ENCODE data around the gene TCERG1L.

The TCERG1L gene

DNA sequence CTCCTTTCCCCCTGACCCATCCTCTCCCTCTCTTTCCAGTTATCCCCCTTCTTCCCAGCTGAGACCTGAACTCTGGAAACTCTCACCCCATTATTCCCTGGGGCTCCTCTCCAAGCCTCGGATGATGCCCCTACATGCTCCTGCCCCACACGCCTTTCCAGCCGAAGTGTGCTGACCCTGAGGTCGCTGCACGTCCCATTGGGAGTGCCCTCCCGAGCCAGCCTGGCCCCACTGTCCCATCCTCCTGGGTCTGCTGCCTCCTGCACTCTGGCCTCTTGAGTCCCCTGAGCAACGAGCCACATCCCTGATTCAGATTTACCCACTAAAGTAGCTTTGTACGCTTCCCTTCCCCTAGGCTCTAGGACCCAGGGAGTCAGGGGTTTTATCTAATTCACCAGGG lies 87.4 kb downstream of the TCERG1L start:
- TF ChIP-seq GATA3 (IDR thresholded peaks at IDR 0.05; ENCODE audit: low read depth, low read length) (no peak), GATA2 (IDR thresholded peaks at IDR 0.05; ENCODE audit: low read depth, low read length) (no peak)

DNA sequence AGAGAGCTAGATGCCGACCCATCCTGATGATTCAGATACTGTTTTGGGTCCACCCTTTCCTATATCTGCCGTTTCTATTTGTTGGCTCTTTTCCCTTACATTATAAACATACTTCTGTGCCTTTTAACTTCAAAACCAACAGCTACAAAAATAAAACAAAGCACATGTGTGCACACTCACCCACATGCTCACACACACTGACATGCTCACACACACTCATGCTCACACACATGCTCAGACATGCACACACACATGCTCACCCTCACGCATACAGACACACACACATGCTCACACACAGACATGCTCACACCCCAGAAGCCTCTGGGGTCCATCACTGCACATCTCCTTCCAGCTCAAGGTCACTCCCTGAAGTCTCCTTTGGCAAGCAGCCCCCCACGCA lies 88.1 kb downstream of the TCERG1L start:
- TF ChIP-seq GATA2 (IDR thresholded peaks at IDR 0.05; ENCODE audit: low read depth, low read length) (no peak), GATA3 (IDR thresholded peaks at IDR 0.05; ENCODE audit: low read depth, low read length) (no peak)

DNA sequence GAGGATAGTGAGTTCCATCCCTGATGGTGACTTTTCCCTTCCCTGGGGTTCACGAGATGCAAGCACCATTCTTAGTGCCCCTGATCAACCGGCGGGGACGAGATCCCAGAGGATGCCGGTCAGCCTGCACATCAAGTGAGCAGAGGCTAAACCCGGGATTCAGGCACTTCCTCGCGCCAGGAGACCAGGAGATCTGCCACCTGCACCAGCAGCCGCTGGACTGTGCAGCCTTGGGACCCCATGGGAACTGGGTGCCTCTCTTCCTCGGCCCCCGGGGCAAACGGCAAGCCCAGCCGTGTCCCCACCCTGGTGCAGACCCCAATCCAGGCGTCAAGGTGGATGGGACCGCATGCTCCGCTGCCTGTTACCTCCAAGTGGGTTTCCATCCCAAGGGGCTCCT lies 88.5 kb downstream of the TCERG1L start:
- TF ChIP-seq GATA3 (IDR thresholded peaks at IDR 0.05; ENCODE audit: low read depth, low read length) (no peak), GATA2 (IDR thresholded peaks at IDR 0.05; ENCODE audit: low read depth, low read length) (no peak)

DNA sequence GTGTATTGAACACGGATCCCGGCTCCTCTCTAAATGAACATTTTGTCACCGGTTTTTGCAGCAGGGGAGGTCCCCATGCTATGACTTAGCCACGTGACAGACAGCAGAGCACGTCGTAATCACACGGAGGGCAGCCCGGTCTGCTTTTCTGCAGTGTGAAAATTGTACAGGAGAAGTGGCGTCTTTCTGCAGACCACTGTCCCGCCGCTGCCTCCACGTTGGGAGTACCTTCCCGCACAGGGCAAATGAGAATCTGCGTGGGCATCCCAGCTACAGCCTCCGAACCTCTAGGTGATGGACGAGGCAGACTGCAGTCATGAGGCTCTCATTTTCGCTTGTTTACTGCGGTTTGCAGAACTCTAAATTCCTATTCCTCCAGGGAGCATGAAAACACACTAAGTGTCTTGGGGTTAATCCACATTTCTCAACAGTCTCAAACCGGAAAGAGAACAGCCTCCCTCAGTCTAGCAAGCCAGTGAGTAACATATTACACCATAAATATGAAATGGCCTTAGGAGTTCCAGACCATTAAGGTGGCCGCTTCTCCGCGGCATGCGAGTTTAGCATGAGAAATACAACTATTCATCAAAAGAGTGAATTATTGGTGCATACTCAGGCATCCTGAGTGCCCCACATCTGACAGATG lies 89.8 kb downstream of the TCERG1L start:
- no peak for TF ChIP-seq GATA3 (IDR thresholded peaks at IDR 0.05; ENCODE audit: low read depth, low read length)
- no peak for TF ChIP-seq GATA2 (IDR thresholded peaks at IDR 0.05; ENCODE audit: low read depth, low read length)

DNA sequence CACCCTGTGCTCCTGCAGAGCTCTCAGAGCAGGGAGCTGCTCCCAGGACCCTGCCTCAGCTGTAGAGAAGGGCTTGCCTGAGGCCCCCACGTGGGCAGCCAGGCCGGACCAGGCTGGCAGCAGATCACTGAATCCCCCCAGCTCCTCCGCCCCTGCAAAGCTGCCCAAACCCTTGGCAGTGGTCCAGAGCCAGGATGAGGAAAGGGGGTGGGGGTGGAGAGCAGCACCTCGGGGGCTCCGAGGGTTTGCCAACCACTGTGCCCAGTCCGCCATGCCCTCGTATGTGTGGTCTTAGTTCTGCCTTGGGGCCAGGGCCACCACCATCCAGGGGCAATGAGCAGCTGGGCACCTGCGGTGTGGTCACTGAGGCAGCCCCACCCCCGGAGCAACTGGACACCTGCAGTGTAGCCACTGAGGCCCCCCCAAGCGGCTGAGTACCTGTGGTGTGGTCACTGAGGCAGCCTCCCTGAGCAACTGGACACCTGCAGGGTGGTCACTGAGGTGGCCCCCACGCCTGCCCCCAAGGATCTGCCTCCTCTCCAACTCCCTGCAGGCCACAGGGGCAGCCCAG lies 90.8 kb downstream of the TCERG1L start:
- no peak for TF ChIP-seq GATA2 (IDR thresholded peaks at IDR 0.05; ENCODE audit: low read depth, low read length)
- TF ChIP-seq GATA3 (IDR thresholded peaks at IDR 0.05; ENCODE audit: low read depth, low read length) = no peak

DNA sequence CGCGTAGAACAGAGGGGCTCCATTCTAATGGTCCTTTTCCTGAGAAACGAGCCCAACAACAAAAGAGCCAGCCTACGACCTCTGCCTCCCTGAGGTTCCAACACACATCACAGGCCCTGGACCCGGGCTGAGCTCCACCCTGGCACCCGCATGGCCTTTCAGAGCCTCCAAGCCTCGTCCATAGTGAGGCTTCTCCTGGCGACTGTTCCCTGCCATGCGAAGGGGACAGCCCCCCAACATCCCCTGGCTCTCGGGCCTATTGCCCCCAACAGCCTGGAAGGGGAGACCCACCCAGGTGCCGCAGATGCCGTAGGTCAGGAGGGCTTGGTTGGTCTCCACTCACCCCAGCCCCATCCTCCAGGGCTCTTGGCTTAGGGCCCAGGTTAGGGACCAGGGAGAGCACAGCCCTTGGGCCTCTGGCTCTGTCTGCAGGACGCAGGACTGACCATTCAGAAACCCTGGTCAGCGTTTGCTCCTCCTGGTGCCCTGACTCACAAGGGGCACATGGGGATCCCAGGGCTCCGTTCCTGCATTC lies 91.5 kb downstream of the TCERG1L start:
- TF ChIP-seq GATA3 (IDR thresholded peaks at IDR 0.05; ENCODE audit: low read depth, low read length) = no peak
- TF ChIP-seq GATA2 (IDR thresholded peaks at IDR 0.05; ENCODE audit: low read depth, low read length) = no peak

DNA sequence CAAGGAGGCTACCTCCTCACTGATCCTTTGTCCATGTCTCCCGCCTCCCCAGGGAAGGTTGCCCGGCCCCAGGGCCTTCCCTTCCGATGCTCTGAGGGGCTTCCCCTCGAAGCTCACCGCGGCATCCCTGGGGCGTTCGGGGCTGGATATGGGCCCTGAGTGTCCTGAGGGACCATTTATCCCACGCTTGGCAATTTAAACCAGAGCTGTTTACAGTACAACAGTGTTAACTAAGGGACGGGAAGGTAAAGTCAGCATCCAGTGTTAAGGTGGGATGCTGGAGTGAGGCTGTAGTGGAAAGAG lies 92.0 kb downstream of the TCERG1L start:
- no peak for TF ChIP-seq GATA2 (IDR thresholded peaks at IDR 0.05; ENCODE audit: low read depth, low read length)
- no peak for TF ChIP-seq GATA3 (IDR thresholded peaks at IDR 0.05; ENCODE audit: low read depth, low read length)

DNA sequence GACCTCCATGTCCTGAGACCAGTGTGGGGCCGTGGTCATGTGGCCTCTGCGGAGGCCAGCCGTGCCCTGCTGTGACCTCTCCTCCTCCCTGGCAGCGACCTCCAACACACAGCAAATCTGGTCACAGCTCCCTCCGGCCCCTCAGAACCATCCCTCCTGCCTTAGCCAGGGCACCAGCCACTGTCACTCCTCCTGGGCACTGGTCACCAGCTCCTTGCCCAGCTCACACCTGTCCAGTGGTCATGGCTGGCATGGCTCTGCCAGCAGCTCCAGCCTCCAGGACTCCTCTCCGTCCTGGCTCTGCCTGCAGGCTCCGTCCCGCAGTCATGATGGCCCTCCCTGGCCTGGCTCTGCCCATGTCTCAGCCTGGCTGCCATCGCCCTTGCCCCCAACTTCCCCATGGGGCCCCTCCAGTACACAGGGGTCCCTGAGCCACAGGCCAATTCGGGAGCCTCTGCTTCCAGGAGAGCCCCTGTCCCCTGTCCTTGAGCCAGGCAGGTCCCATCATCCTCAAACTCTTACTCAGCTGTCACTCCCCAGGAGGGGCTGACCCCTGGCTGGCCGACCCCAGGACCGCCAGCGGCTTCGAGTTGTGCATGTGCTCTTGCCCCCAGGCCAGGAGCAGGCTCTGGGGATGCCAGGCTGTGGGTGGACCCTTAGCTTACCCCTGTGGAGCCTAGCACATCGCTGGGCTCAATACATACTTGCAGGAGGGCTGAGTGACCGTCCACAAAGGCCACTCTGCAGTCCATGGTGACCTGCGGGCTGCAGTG lies 92.5 kb downstream of the TCERG1L start:
- TF ChIP-seq GATA2 (IDR thresholded peaks at IDR 0.05; ENCODE audit: low read depth, low read length) (no peak), GATA3 (IDR thresholded peaks at IDR 0.05; ENCODE audit: low read depth, low read length) (no peak)

DNA sequence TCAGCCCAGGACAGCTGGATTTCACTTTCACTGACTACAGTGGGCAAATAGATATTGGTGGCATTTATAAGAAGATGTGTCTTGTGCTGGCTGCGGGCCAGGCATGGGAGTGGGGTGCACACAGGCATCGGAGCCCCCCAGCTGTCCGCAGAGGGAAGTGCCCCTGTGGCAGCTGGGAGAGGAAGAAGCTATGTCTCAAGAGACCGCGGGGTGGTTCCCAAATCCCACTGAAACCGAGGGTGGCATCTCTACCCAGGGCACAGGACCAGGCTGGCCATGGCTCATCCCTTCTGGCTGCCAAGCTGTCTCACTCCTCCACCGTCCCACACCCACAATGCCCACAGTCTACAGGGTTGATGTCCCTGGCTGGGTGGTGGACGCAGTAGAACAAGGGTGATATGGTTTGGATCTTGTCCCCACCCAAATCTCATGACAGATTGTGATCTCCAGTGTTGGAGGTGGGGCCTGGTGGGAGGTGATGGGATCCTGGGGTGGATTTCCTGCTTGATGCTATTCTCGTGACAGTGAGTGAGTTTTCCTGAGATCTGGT lies 94.8 kb downstream of the TCERG1L start:
- no peak for TF ChIP-seq GATA3 (IDR thresholded peaks at IDR 0.05; ENCODE audit: low read depth, low read length)
- TF ChIP-seq GATA2 (IDR thresholded peaks at IDR 0.05; ENCODE audit: low read depth, low read length) = no peak

DNA sequence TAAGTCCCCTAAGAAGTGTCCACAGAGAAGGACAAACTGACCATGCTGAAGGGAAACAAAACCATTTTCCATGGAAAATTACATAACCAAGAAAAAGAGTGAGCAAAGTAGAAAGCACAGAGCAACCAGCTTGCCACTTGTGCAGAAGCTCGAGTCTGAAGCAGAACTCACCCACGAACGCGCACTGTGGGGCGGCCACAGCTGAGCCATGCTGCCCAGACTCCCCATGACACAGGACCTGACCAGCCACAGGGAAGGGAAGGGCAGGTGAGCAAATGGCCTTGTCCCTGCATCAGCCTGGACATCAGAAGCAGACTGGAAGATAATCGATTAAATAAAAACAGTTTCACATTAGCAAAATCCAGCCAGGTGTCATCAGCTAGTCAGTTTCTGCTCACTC lies 95.7 kb downstream of the TCERG1L start:
- TF ChIP-seq GATA3 (IDR thresholded peaks at IDR 0.05; ENCODE audit: low read depth, low read length) = no peak
- no peak for TF ChIP-seq GATA2 (IDR thresholded peaks at IDR 0.05; ENCODE audit: low read depth, low read length)

DNA sequence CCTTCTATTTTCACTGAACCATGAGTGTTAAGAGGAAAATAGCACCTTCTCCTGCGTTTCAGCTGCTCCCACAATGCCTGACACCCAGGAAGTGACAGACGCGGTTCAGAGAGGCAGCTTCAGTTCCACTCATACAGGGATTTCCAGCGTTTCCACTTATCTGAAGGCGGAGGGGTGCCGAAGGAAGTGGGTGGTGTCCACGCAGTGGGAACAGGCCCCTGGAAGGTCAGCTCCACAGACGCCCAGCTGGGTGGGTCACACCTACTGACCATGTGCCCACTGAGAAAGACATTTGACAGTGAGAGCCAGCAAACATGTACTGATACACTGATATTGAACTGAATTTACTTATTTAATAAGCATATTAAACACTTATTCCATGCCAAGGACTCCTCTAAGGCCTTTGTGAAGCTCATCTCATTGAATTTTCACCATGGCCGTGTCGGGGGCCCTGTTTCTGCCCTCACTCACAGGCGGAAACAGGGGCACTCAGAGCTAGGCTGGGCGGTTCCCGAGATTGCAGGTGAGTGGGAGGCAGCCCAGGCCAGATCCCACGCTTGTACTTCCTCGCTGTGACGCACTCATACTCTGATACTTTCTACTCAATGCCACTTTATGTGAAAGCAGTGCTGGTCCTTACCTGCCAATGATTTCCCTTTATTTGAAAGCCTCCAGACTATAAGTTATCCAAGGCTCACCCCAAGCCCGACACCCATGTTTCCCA lies 96.8 kb downstream of the TCERG1L start:
- TF ChIP-seq GATA2 (IDR thresholded peaks at IDR 0.05; ENCODE audit: low read depth, low read length) (no peak), GATA3 (IDR thresholded peaks at IDR 0.05; ENCODE audit: low read depth, low read length) (no peak)

DNA sequence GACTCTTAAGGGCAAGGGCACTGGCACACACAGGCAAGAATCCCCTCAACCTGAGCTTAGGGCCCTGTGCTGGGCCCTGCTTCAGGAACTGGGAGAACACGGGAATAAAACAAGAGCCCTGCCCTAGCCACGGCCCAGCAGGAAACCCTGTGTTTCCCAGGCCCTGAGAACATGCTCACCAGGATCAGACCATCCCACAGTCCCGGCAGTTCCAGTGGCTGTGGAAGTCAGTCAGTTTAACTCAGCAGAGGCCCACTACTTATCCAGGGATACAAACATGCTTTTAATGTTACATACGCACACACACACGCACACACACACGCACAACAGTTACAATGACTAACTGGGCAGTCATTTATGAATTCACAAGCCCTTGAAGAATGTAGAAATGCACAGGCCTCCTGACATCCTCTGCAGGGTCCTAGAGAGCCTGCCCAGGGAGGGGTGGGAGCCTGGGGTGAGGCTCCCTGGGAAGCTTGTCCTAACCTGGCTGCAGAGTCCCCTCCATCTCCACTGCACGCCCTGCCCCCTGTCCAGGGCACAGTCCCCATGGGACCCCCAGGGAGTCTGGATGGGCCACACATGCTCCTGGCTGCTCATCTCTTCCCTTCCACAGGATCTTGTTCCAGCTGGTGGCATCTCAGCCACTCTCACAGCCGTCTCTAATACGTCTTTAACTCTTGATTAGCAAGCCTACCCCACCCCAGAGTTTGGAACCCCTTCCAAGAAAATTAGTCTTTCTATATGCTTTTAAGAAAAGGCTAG lies 97.6 kb downstream of the TCERG1L start:
- TF ChIP-seq GATA3 (IDR thresholded peaks at IDR 0.05; ENCODE audit: low read depth, low read length) (no peak), GATA2 (IDR thresholded peaks at IDR 0.05; ENCODE audit: low read depth, low read length) (no peak)

DNA sequence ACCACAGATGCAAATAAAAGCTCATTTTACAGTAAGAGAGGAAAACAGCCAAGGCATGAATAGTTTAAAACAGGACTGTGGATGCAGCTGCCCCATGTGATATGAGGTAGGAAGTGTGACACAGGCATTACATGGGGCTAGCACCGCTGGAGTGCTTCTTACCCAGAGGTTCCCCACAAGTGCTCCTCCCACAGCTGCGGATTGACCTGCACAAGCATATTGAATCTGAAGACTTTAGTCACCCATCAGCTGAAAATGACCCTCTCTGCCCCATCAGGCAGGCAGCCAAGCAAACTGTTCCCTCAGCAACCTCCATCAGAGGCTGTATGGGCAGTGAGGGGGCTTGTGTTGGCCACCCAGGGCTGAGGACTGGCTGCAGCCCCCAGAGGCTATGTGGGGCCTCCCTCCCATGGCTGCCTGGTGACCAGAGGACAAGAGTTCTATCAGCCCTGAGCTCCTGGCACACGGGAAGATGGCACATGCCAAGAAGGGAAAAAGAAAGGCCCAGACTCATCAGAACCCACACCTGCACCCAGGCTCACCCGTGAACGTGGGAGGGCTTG lies 98.7 kb downstream of the TCERG1L start:
- no peak for TF ChIP-seq GATA2 (IDR thresholded peaks at IDR 0.05; ENCODE audit: low read depth, low read length)
- TF ChIP-seq GATA3 (IDR thresholded peaks at IDR 0.05; ENCODE audit: low read depth, low read length) = no peak
